Chondrocyte (in vitro differentiated cells): ENCODE data around the gene TTC38. TPM values are rescaled to one million over a fixed set of nuclear protein-coding genes. Genes with fewer than 3 reads are reported as not detected.
A peak's percentile ranks its signal among the peaks of the same experiment; 100 is the strongest.

Experiments
- DNase-seq: peaks from one replicate; pipeline ENCODE4 v3.0.0; 2021; ENCODE audit warnings: mixed read lengths, low spot score
- H3K27ac Mint-ChIP-seq: one replicate; pipeline ENCODE4 v1.8.0; 2021; ENCODE audit warnings: mild to moderate bottlenecking, moderate library complexity, mixed read lengths; ENCODE audit not compliant: unreplicated experiment
- H3K27me3 Mint-ChIP-seq: 2 replicates; pipeline ENCODE4 v1.8.0; 2021; ENCODE audit warnings: low read depth, mixed read lengths
- H3K36me3 Mint-ChIP-seq: 2 replicates; pipeline ENCODE4 v1.8.0; 2021; ENCODE audit warnings: low read depth, mixed read lengths
- H3K4me1 Mint-ChIP-seq: 2 replicates; pipeline ENCODE4 v1.8.0; 2021; ENCODE audit warnings: low read depth, mild to moderate bottlenecking, mixed read lengths
- H3K4me3 Mint-ChIP-seq: one replicate; pipeline ENCODE4 v1.8.0; 2021; ENCODE audit warnings: mild to moderate bottlenecking, moderate library complexity, mixed read lengths; ENCODE audit not compliant: unreplicated experiment
- H3K9me3 Mint-ChIP-seq: 2 replicates; pipeline ENCODE4 v1.8.0; 2021; ENCODE audit warnings: low read depth, mixed read lengths
- total RNA-seq: library from RNA; stranded (reverse); gene quantifications from 3 replicates; pipeline ENCODE4 v1.2.1, GENCODE V29; 2021
- TF ChIP-seq, protein P1 (sequence below): fragments of 200-600 bp; sonication (generic); IDR thresholded peaks from 2 replicates; pipeline ENCODE4 v1.5.0; 2021; ENCODE audit warnings: antibody characterized with exemption, mild to moderate bottlenecking, moderate library complexity

TTC38 gene
- total RNA-seq, 1 donor from 2014 or later: 13.8 TPM

DNA sequence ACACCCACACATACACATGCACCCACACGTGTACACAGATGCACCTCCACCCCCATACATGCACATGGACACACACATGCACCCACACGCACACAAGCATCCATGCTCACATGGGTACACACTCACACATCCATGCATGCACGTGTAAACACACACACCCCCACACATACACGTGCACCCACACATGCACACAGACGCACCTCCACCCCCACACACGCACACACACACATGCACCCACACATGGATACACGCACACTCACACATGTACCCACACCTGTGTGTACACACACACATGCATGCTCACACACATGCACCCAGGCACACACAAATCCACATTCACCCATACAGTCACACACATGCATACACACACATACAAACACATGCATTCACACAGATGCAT lies 42.2 kb upstream of the TTC38 start:
- Mint-ChIP-seq H3K4me3 (no peak overlapping the region), H3K9me3 (no peaks in the 10 kb centered on the region), H3K36me3 (peaks cover 25% of the 10 kb centered on the region), H3K27me3 (no peaks in the 10 kb centered on the region), H3K4me1 (no peaks in the 10 kb centered on the region), H3K27ac (no peak overlapping the region)
- TF ChIP-seq, protein P1, sequence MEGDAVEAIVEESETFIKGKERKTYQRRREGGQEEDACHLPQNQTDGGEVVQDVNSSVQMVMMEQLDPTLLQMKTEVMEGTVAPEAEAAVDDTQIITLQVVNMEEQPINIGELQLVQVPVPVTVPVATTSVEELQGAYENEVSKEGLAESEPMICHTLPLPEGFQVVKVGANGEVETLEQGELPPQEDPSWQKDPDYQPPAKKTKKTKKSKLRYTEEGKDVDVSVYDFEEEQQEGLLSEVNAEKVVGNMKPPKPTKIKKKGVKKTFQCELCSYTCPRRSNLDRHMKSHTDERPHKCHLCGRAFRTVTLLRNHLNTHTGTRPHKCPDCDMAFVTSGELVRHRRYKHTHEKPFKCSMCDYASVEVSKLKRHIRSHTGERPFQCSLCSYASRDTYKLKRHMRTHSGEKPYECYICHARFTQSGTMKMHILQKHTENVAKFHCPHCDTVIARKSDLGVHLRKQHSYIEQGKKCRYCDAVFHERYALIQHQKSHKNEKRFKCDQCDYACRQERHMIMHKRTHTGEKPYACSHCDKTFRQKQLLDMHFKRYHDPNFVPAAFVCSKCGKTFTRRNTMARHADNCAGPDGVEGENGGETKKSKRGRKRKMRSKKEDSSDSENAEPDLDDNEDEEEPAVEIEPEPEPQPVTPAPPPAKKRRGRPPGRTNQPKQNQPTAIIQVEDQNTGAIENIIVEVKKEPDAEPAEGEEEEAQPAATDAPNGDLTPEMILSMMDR: no peak
- peak; percentile 52 for DNase-seq

DNA sequence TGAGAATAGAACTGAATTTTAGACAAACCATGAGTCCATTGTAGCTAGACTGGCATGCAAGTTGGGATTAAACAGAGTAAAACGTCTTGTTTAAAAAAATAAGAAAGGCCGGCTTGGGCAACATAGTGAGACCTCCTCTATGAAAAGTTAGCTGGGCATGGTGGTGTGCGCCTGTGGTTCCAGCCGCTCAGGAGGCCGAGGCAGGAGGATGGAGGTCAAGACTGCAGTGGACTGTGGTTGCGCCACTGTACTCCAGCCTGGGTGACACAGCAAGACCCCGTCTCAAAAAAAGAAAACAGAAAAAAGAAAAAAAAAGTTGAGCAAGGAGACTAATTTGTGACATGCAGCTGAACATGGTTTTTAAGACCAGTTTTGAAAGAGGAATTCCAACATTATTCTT lies 41.2 kb upstream of the TTC38 start:
- TF ChIP-seq, protein P1: no peak
- Mint-ChIP-seq H3K36me3 (peaks cover 19% of the 10 kb centered on the region), H3K27ac (peak overlapping the region; percentile 49), H3K4me1 (no peaks in the 10 kb centered on the region), H3K4me3 (no peak overlapping the region), H3K9me3 (no peaks in the 10 kb centered on the region), H3K27me3 (no peaks in the 10 kb centered on the region)
- peak; percentile 22 for DNase-seq

DNA sequence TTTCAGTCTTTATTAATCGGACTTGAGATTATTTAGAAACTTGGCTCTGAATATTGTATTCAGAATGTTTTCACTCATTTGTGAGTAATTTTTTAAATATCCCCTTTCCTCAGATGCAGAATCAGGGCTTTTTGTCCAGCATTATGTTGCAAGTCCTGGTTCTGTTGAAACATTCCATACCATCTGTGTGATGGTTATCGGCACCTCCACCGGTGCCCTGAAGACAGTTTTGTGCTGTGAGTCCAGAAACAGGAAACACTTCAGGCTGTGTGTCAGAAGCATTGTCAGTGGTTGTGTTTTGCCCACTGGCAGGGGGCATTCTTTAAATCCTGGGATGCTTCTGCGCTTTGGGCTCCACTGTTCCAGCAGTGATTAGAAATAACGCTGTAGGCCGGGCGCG lies 38.1 kb upstream of the TTC38 start:
- H3K9me3 Mint-ChIP-seq: no peaks in the 10 kb centered on the region
- no peak overlapping the region for H3K4me3 Mint-ChIP-seq
- H3K27ac Mint-ChIP-seq: no peak overlapping the region
- peaks cover 13% of the 10 kb centered on the region for H3K36me3 Mint-ChIP-seq
- no peak for DNase-seq
- H3K4me1 Mint-ChIP-seq: peaks cover 12% of the 10 kb centered on the region
- no peaks in the 10 kb centered on the region for H3K27me3 Mint-ChIP-seq
- TF ChIP-seq, protein P1: no peak

DNA sequence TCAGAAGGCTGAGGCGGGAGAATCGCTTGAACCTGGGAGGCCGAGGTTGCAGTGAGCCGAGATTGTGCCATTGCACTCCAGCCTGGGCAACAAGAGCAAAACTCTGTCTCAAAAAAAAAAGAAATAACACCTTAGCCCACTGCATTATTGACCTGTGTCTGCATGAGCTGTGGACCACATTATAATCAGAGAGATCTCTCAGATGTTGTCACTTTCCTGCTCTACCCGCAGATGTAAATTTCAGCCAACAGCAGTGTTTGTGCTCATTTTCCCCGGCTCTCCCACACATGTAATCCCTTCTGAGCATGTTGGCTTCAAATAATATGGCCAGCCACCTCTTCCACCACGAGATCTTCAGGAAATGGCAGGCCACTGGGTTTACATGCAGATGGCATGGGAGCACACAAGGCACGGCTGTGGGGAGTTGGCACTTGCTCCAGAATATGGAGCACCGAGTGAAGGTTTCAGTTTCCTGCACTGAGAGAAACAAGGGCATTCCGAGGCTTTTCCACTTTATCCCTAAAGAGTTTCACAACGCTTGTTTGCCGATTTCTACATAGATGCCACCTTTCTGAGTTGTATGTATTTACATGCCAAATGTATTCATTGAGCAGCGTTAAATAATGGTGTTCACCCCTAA lies 37.4 kb upstream of the TTC38 start:
- TF ChIP-seq, protein P1: no peak
- no peaks in the 10 kb centered on the region for H3K9me3 Mint-ChIP-seq
- no peaks in the 10 kb centered on the region for H3K27me3 Mint-ChIP-seq
- no peak for DNase-seq
- peaks cover 12% of the 10 kb centered on the region for H3K4me1 Mint-ChIP-seq
- peaks cover 10% of the 10 kb centered on the region for H3K36me3 Mint-ChIP-seq
- no peak overlapping the region for H3K27ac Mint-ChIP-seq
- H3K4me3 Mint-ChIP-seq: no peak overlapping the region

DNA sequence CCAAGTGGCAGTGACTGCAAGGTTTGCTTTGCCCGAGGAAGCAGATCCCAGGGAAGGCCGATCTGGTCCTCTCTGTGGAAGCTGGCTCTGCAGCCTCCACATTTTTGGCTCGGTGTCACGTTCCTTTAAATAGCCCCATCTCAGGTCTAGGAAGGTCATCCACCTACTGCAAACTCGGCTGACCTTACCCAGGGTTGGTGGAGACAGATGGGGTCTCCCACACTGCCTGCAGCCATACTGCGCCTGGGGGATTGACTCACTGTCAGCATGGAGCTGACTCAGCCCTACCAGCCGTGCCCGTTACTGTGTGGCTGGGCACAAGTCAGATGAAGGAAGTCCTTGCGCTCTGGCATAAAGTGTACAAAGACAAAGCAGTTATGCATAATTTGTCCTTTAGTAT lies 34.6 kb upstream of the TTC38 start:
- DNase-seq: no peak

More for the DNA sequence above, 34.6 kb upstream of the TTC38 start:
- Mint-ChIP-seq H3K36me3 (peaks cover 7% of the 10 kb centered on the region), H3K4me3 (peak overlapping the region; percentile 53), H3K4me1 (peaks cover 12% of the 10 kb centered on the region), H3K27me3 (no peaks in the 10 kb centered on the region), H3K27ac (peak overlapping the region; percentile 96), H3K9me3 (no peaks in the 10 kb centered on the region)
- TF ChIP-seq, protein P1: no peak
